CD14-positive monocyte (primary cell): ENCODE results near the gene KISS1R. TPM values are rescaled to one million over a fixed set of nuclear protein-coding genes. Genes with fewer than 3 reads are reported as not detected.
A peak's percentile ranks its signal among the peaks of the same experiment; 100 is the strongest.

Experiments used
- DNase-seq, 3 donors: peaks; one replicate each; pipeline ENCODE4 v3.0.0-alpha.2; 2011 to 2022
- H2AFZ ChIP-seq: 2 replicates; pipeline ENCODE4 v1.6.0; 2012; ENCODE audit warnings: mild to moderate bottlenecking, low read depth, low read length, inconsistent platforms; ENCODE audit not compliant: insufficient read depth, poor library complexity, severe bottlenecking
- H3K27ac ChIP-seq, 2 donors: 1 replicate in 1 of 2; 2 replicates in 1 of 2; pipeline ENCODE4 v1.5.1; 2012 to 2013; ENCODE audit warnings: low read length in 2 of 2, control low read depth in 1 of 2, inconsistent platforms in 1 of 2, low read depth in 1 of 2, mild to moderate bottlenecking in 1 of 2
- H3K27me3 ChIP-seq, 2 donors: one replicate each; pipeline versions ENCODE4 v1.6.0 to v1.6.1; 2011 to 2013; ENCODE audit warnings: low read length in 2 of 2; ENCODE audit not compliant: control insufficient read depth in 2 of 2, insufficient read depth in 2 of 2
- H3K36me3 ChIP-seq, 2 donors: replicated peaks in 1 of 2; 1 replicate in 1 of 2; 2 replicates in 1 of 2; pipeline versions ENCODE4 v1.5.1 to v1.6.1; 2012 to 2013; ENCODE audit warnings: low read length in 2 of 2, control low read depth in 1 of 2, inconsistent platforms in 1 of 2, mild to moderate bottlenecking in 1 of 2; ENCODE audit not compliant: insufficient read depth in 2 of 2, control insufficient read depth in 1 of 2
- H3K4me1 ChIP-seq, 2 donors: 1 replicate in 1 of 2; 2 replicates in 1 of 2; pipeline versions ENCODE4 v1.5.1 to v1.6.1; 2012 to 2013; ENCODE audit warnings: low read length in 2 of 2, control low read depth in 1 of 2, inconsistent platforms in 1 of 2, mild to moderate bottlenecking in 1 of 2, moderate library complexity in 1 of 2; ENCODE audit not compliant: insufficient read depth in 2 of 2, control insufficient read depth in 1 of 2
- H3K4me2 ChIP-seq: replicated peaks from 2 replicates; pipeline ENCODE3; 2012; ENCODE audit warnings: low read length, moderate library complexity, mild to moderate bottlenecking; ENCODE audit not compliant: poor library complexity, severe bottlenecking; ENCODE audit errors: extremely low read depth
- H3K4me3 ChIP-seq, 3 experiments: fragments of 200-600 bp in 1 of 3; sonication (generic) in 1 of 3; replicated peaks in 1 of 3; 1 replicate in 2 of 3; 2 replicates in 1 of 3; pipeline ENCODE4 v1.5.1; 2011 to 2013; ENCODE audit warnings: low read length in 3 of 3, mild to moderate bottlenecking in 3 of 3, control low read depth in 2 of 3, low read depth in 2 of 3, inconsistent platforms in 1 of 3, moderate library complexity in 1 of 3
- H3K79me2 ChIP-seq: 2 replicates; pipeline ENCODE4 v1.6.0; 2012; ENCODE audit warnings: mild to moderate bottlenecking, control low read depth, inconsistent platforms, low read length, moderate library complexity; ENCODE audit not compliant: insufficient read depth
- H3K9ac ChIP-seq: 2 replicates; pipeline ENCODE4 v1.6.0; 2017; ENCODE audit warnings: low read length, mild to moderate bottlenecking; ENCODE audit not compliant: insufficient read depth, poor library complexity, severe bottlenecking
- H3K9me3 ChIP-seq, 2 donors: replicated peaks in 1 of 2; 1 replicate in 1 of 2; 2 replicates in 1 of 2; pipeline versions ENCODE4 v1.5.1 to v1.6.1; 2012 to 2013; ENCODE audit warnings: low read length in 2 of 2, control low read depth in 1 of 2; ENCODE audit not compliant: control insufficient read depth in 1 of 2, insufficient read depth in 1 of 2
- H4K20me1 ChIP-seq: 2 replicates; pipeline ENCODE4 v1.6.0; 2012; ENCODE audit warnings: mild to moderate bottlenecking, low read length, control low read depth, moderate library complexity; ENCODE audit not compliant: insufficient read depth
- H3K27ac Mint-ChIP-seq, 7 donors: one replicate each; pipeline ENCODE4 v1.8.0; 2020; ENCODE audit warnings: mild to moderate bottlenecking in 7 of 7, mixed read lengths in 7 of 7, moderate library complexity in 6 of 7, inconsistent platforms in 2 of 7
- H3K27me3 Mint-ChIP-seq, 3 donors: one replicate each; pipeline ENCODE4 v1.8.0; 2021 to 2022; ENCODE audit warnings: low read depth in 3 of 3, mild to moderate bottlenecking in 3 of 3, mixed read lengths in 3 of 3, moderate library complexity in 3 of 3, inconsistent platforms in 1 of 3
- H3K36me3 Mint-ChIP-seq, 2 donors: one replicate each; pipeline ENCODE4 v1.8.0; 2020; ENCODE audit warnings: mixed read lengths in 2 of 2, inconsistent platforms in 1 of 2, mild to moderate bottlenecking in 1 of 2
- H3K4me1 Mint-ChIP-seq: one replicate; pipeline ENCODE4 v1.8.0; 2020; ENCODE audit warnings: mild to moderate bottlenecking, mixed read lengths
- H3K4me3 Mint-ChIP-seq, 2 donors: one replicate each; pipeline ENCODE4 v1.8.0; 2020; ENCODE audit warnings: mild to moderate bottlenecking in 2 of 2, mixed read lengths in 2 of 2, moderate library complexity in 1 of 2
- H3K9me3 Mint-ChIP-seq, 7 donors: one replicate each; pipeline ENCODE4 v1.8.0; 2020 to 2022; ENCODE audit warnings: mixed read lengths in 7 of 7, mild to moderate bottlenecking in 6 of 7, moderate library complexity in 6 of 7, inconsistent platforms in 2 of 7
- WGBS: methylation state at CpG from one replicate; pipeline ENCODE4 v1.1.5; 2013; ENCODE audit warnings: missing lambda C conversion rate; ENCODE audit not compliant: insufficient coverage; 5-methylcytosine and 5-hydroxymethylcytosine counted together
- intact Hi-C, 2 donors: fragments of 100-400 bp; cut with micrococcal nuclease; formaldehyde crosslinking; loops; one replicate each; pipeline versions ENCODE4 v1.15.0 to v1.15.1; 2023
- polyA plus RNA-seq, 3 donors: library from polyadenylated mRNA; depleted of rRNA in 1 of 3; unstranded in 2 of 3; stranded (reverse) in 1 of 3; fragments of 300-500 nt in 2 of 3; fragments of >200 nt in 1 of 3; fragmentation: Illumina TruSeq in 2 of 3; gene quantifications; 1 replicate in 2 of 3; 2 replicates in 1 of 3; pipeline ENCODE4 v1.2.3, GENCODE V29; 2012 to 2021
- TF ChIP-seq, protein P1 (sequence below): fragments of 200-600 bp; IDR thresholded peaks from one replicate; pipeline ENCODE4 v1.8.0; 2022; ENCODE audit warnings: antibody characterized with exemption, mild to moderate bottlenecking

KISS1R gene
- polyA plus RNA-seq, 3 donors, result not detected

DNA sequence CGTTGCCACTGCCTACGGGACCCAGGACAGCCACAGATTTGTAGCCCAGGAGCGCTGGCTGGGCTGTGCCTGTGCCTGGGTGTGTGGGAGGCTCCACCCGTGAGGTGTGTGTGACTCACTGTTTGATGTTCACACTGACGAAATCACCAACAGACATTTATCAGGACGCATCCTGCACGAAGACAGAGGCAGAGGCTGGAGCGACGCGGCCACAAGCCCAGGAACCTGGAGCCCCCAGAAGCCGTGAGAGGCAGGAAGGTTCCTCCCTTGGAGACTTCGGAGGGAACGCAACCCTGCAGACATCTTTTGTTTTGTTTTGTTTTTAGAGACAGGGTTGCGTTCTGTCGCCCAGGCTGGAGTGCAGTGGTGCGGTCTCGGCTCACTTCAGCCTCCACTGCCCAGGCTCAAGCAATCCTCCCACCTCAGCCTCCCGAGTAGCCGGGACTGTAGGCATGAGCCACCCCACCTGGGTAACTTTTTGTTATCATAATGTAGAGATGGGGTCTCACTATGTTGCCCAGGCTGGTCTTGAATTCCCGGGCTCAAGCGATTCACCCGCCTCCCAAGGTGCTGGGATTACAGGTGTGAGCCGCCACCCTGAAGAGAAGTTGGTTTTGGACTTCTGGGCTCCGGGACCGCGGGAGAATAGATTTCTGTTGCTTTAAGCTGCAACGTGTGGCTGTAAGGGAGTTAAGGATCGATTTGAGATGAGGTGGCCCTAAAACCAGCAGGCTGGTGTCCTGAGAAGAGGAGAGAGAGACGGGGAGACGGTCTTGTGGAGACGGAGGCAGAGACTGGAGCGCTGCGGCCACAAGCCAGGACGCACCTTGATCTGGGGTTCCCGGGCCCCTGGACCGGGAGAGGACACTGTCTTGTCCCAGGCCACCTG lies 42.1 kb downstream of the KISS1R start:
- DNase-seq, result no peak
- no peaks in the 10 kb centered on the region for H3K9me3 Mint-ChIP-seq
- intact Hi-C loops, result no loop called here
- H3K27ac Mint-ChIP-seq, result peak overlapping the region in 1 of 7 donors; percentile 66
- H3K27me3 ChIP-seq, result no peaks in the 10 kb centered on the region
- H2AFZ ChIP-seq, result no peak overlapping the region
- H3K4me1 Mint-ChIP-seq, result peaks cover 8% of the 10 kb centered on the region
- TF ChIP-seq, protein P1, sequence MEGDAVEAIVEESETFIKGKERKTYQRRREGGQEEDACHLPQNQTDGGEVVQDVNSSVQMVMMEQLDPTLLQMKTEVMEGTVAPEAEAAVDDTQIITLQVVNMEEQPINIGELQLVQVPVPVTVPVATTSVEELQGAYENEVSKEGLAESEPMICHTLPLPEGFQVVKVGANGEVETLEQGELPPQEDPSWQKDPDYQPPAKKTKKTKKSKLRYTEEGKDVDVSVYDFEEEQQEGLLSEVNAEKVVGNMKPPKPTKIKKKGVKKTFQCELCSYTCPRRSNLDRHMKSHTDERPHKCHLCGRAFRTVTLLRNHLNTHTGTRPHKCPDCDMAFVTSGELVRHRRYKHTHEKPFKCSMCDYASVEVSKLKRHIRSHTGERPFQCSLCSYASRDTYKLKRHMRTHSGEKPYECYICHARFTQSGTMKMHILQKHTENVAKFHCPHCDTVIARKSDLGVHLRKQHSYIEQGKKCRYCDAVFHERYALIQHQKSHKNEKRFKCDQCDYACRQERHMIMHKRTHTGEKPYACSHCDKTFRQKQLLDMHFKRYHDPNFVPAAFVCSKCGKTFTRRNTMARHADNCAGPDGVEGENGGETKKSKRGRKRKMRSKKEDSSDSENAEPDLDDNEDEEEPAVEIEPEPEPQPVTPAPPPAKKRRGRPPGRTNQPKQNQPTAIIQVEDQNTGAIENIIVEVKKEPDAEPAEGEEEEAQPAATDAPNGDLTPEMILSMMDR, result no peak
- no peaks in the 10 kb centered on the region for H3K27me3 Mint-ChIP-seq
- H3K9me3 ChIP-seq, result no peaks in the 10 kb centered on the region
- H3K4me3 Mint-ChIP-seq, result no peak overlapping the region
- H3K36me3 Mint-ChIP-seq, result peaks cover 25 to 60% of the 10 kb centered on the region in 2 donors
- no peak overlapping the region for H3K4me3 ChIP-seq
- H3K4me1 ChIP-seq, result peaks cover 0 to 5% of the 10 kb centered on the region in 2 donors
- H3K27ac ChIP-seq, result no peak overlapping the region
- WGBS, result 88% methylated on average over 21 of the region's 36 CpGs
- H3K4me2 ChIP-seq, result no peak overlapping the region
- peaks cover 44 to 60% of the 10 kb centered on the region in 2 donors for H3K36me3 ChIP-seq
- H4K20me1 ChIP-seq, result peaks cover 100% of the 10 kb centered on the region
- H3K79me2 ChIP-seq, result peaks cover 76% of the 10 kb centered on the region
- H3K9ac ChIP-seq, result no peak overlapping the region

DNA sequence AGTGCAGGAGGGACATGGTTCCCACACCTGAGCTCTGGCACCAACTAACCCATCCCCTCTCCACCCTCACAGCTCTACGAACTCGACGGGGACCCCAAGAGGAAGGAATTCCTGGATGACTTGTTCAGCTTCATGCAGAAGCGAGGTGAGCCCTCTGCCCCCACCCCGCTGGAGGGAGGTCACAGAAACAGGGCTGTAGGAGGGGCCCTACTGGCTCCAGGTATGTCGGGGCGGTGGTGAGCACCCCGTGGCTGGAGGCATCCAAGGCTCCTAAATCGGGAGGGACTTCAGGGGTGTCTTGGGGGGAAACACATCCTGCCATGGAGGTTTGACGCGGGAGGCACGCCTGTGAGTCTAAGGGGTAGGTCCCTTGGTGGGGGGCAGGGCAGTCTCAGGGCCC lies 42.9 kb downstream of the KISS1R start:
- no peak overlapping the region for H3K4me3 Mint-ChIP-seq
- Histone ChIP-seq H3K27me3 (no peaks in the 10 kb centered on the region), H3K79me2 (peaks cover 68% of the 10 kb centered on the region), H3K4me1 (peaks cover 0 to 5% of the 10 kb centered on the region in 2 donors), H3K27ac (no peak overlapping the region), H4K20me1 (peaks cover 100% of the 10 kb centered on the region), H3K9ac (no peak overlapping the region), H3K9me3 (no peaks in the 10 kb centered on the region), H3K4me3 (no peak overlapping the region), H2AFZ (no peak overlapping the region), H3K36me3 (peaks cover 52 to 68% of the 10 kb centered on the region in 2 donors), H3K4me2 (no peak overlapping the region)
- DNase-seq, result no peak
- TF ChIP-seq, protein P1, result no peak
- H3K9me3 Mint-ChIP-seq, result peaks cover 0 to 2% (median 0%) of the 10 kb centered on the region in 7 donors
- H3K27ac Mint-ChIP-seq, result no peak overlapping the region
- peaks cover 8% of the 10 kb centered on the region for H3K4me1 Mint-ChIP-seq
- H3K36me3 Mint-ChIP-seq, result peaks cover 33 to 65% of the 10 kb centered on the region in 2 donors
- intact Hi-C loops, result no loop called here
- 73% methylated on average over 7 of the region's 12 CpGs for WGBS
- H3K27me3 Mint-ChIP-seq, result no peaks in the 10 kb centered on the region
